ENCODE measurements around the gene TRAPPC2L.

- TF ChIP-seq, protein P1, sequence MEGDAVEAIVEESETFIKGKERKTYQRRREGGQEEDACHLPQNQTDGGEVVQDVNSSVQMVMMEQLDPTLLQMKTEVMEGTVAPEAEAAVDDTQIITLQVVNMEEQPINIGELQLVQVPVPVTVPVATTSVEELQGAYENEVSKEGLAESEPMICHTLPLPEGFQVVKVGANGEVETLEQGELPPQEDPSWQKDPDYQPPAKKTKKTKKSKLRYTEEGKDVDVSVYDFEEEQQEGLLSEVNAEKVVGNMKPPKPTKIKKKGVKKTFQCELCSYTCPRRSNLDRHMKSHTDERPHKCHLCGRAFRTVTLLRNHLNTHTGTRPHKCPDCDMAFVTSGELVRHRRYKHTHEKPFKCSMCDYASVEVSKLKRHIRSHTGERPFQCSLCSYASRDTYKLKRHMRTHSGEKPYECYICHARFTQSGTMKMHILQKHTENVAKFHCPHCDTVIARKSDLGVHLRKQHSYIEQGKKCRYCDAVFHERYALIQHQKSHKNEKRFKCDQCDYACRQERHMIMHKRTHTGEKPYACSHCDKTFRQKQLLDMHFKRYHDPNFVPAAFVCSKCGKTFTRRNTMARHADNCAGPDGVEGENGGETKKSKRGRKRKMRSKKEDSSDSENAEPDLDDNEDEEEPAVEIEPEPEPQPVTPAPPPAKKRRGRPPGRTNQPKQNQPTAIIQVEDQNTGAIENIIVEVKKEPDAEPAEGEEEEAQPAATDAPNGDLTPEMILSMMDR (IDR thresholded peaks at IDR 0.05; ENCODE audit: poor library complexity) = no peak
- TF ChIP-seq EZH2phosphoT487 (IDR thresholded peaks at IDR 0.05; ENCODE audit: low read depth, severe bottlenecking, unreplicated experiment) = no peak
These were observed 44.2 kb upstream of the TRAPPC2L start for GRCh38 chr16:88812513-88813268.

All from hepatocyte (in vitro differentiated cells).